Cardiac fibroblast (primary cell): Measurements from ENCODE around the gene LMAN2L.

ENCODE experiments used
- DNase-seq, 2 donors: peaks; one replicate each; pipeline versions ENCODE4 v3.0.0 to v3.0.0-alpha.2; 2010; ENCODE audit warnings: low read depth in 2 of 2
- H3K4me3 ChIP-seq, 2 donors: replicated peaks in 1 of 2; 1 replicate in 1 of 2; 2 replicates in 1 of 2; pipeline ENCODE4 v1.5.1; 2011; ENCODE audit warnings: low read depth in 2 of 2, low read length in 2 of 2, mild to moderate bottlenecking in 2 of 2, moderate library complexity in 1 of 2
- CTCF ChIP-seq: IDR thresholded peaks from one replicate; pipeline ENCODE4 v1.5.1; 2011; ENCODE audit warnings: low read depth, mild to moderate bottlenecking, low read length, inconsistent platforms

Gene LMAN2L

GRCh38 chr2:96734880-96735583 is 4.8 kb downstream of the LMAN2L start:
- TF ChIP-seq CTCF, result no peak

GRCh38 chr2:96733931-96734330 is 5.9 kb downstream of the LMAN2L start:
- H3K4me3 ChIP-seq, result no peak overlapping the region
- TF ChIP-seq CTCF, result no peak
- DNase-seq, result no peak

More at GRCh38 chr2:96734880-96735583, 4.8 kb downstream of the LMAN2L start:
- no peak overlapping the region for H3K4me3 ChIP-seq
- peak in 1 of 2 donors; percentile 43 for DNase-seq

- peak in 1 of 2 donors; percentile 65 for DNase-seq
- no peak for TF ChIP-seq CTCF
- H3K4me3 ChIP-seq, result no peak overlapping the region
These were observed 9.7 kb downstream of the LMAN2L start for GRCh38 chr2:96730212-96730611.

GRCh38 chr2:96729748-96730147 is 10.1 kb downstream of the LMAN2L start:
- TF ChIP-seq CTCF, result no peak
- H3K4me3 ChIP-seq, result no peak overlapping the region

GRCh38 chr2:96727431-96727830 is 12.4 kb downstream of the LMAN2L start:
- peak; percentile 54 to 58 for DNase-seq
- TF ChIP-seq CTCF, result no peak
- no peak overlapping the region for H3K4me3 ChIP-seq

More at GRCh38 chr2:96729748-96730147, 10.1 kb downstream of the LMAN2L start:
- DNase-seq, result peak in 1 of 2 donors; percentile 59

GRCh38 chr2:96726131-96726530 is 13.7 kb downstream of the LMAN2L start:
- no peak for TF ChIP-seq CTCF
- DNase-seq, result no peak
- H3K4me3 ChIP-seq, result no peak overlapping the region

GRCh38 chr2:96716388-96716787 is 23.5 kb downstream of the LMAN2L start:
- no peak overlapping the region for H3K4me3 ChIP-seq
- DNase-seq, result no peak
- TF ChIP-seq CTCF, result no peak
